ENCODE data around the gene YY1. TPM values are rescaled to one million over a fixed set of nuclear protein-coding genes. Genes with fewer than 3 reads are reported as not detected.

YY1 gene
- total RNA-seq, 1 donor from 2014 or later = 41.9 TPM

GRCh38 chr14:100239211-100239839 lies 381 bp downstream of the YY1 start:
- no peak for DNase-seq (ENCODE audit: low read depth)
- peak overlapping the region; percentile 83 for H3K4me3 ChIP-seq (ENCODE audit: low read depth, low read length)
- no peak for TF ChIP-seq CTCF (conservative IDR thresholded peaks at IDR 0.05; ENCODE audit: low read depth, low read length)

GRCh38 chr14:100239840-100240667 lies 1.1 kb downstream of the YY1 start:
- H3K4me3 ChIP-seq (ENCODE audit: low read depth, low read length) = peak overlapping the region; percentile 83
- peak; percentile 53 for TF ChIP-seq CTCF (conservative IDR thresholded peaks at IDR 0.05; ENCODE audit: low read depth, low read length)
- DNase-seq (ENCODE audit: low read depth) = no peak

GRCh38 chr14:100240668-100241032 lies 1.7 kb downstream of the YY1 start:
- DNase-seq (ENCODE audit: low read depth) = peak; percentile 58
- H3K4me3 ChIP-seq (ENCODE audit: low read depth, low read length) = peak overlapping the region; percentile 83
- no peak for TF ChIP-seq CTCF (conservative IDR thresholded peaks at IDR 0.05; ENCODE audit: low read depth, low read length)

- DNase-seq (ENCODE audit: low read depth) = no peak
- no peak for TF ChIP-seq CTCF (conservative IDR thresholded peaks at IDR 0.05; ENCODE audit: low read depth, low read length)
- peak overlapping the region; percentile 83 for H3K4me3 ChIP-seq (ENCODE audit: low read depth, low read length)
Measured at GRCh38 chr14:100241279-100241678, 2.3 kb downstream of the YY1 start.

- no peak overlapping the region for H3K4me3 ChIP-seq (ENCODE audit: low read depth, low read length)
- no peak for TF ChIP-seq CTCF (conservative IDR thresholded peaks at IDR 0.05; ENCODE audit: low read depth, low read length)
- no peak for DNase-seq (ENCODE audit: low read depth)
Measured at GRCh38 chr14:100243020-100243419, 4.1 kb downstream of the YY1 start.

GRCh38 chr14:100246809-100247428 lies 8.0 kb downstream of the YY1 start:
- H3K4me3 ChIP-seq (ENCODE audit: low read depth, low read length) = no peak overlapping the region
- DNase-seq (ENCODE audit: low read depth) = no peak
- TF ChIP-seq CTCF (conservative IDR thresholded peaks at IDR 0.05; ENCODE audit: low read depth, low read length) = peak; percentile 75

All from epithelial cell of proximal tubule (primary cell).